Measurements from ENCODE around the gene RPTOR. TPM values are rescaled to one million over a fixed set of nuclear protein-coding genes. Genes with fewer than 3 reads are reported as not detected.
A peak's percentile ranks its signal among the peaks of the same experiment; 100 is the strongest.

The RPTOR gene
- total RNA-seq, 4 donors from 2014 or later: 19.0 to 48.3 (median 27.3) TPM

DNA sequence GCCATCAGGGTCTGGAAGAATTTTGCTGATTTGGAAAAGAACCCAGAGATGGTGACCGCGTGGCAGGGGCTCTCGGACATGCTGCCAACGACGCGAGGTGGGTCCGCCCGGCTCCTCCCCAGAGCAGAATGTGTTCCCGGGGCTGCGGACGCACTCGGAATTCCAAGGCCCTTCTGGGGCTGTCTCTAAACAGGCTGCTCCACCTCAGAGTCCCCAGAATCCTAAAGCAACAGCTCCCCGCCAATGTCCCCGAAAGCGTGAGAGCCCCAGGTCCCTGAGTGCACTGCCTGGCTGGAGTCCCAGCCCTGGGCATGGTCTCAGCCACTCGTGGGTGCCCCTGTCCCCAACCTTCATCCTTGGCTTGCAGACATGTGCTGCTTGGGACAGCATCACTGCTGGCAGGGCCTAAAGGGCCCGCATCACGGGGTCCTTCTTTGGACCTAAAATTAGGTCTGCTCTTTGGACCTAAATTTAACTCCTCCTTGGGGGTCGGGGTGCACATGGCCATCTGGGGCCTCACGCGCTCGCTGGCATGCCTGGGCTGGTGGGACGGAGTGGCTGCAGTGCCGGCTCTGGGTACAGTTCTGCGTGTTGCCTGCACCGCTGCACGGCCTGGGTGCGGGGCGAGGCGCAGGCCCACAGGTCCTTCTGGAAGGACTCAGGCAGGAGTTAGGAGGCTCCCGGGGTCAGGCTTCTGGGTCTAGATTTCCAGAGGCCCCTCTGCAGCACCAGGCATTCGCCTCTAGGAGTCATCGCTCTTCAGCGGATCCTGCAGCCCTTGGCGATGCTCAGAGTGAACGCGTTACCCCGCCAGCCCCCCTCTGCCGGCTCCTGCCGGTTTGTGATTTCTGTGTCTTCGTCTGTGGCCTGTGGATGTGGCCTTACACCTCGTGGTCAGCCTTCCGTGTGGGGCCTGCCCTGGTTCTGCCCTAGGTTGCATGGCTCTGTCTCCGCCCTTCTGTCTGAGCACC, 405.1 kb downstream of the RPTOR start:
- H3K4me3 ChIP-seq: no peak overlapping the region
- intact Hi-C loops (cut with DNase I; ENCODE audit: low total_unique reads): no loop called here
- H3K27me3 ChIP-seq: no peaks in the 10 kb centered on the region
- no peaks in the 10 kb centered on the region for H3K9me3 ChIP-seq
- no peak overlapping the region for H3K27ac ChIP-seq
- no peaks in the 10 kb centered on the region for H3K4me1 ChIP-seq
- no peak for TF ChIP-seq POLR2A (IDR thresholded peaks at IDR 0.05)
- TF ChIP-seq, protein P1, sequence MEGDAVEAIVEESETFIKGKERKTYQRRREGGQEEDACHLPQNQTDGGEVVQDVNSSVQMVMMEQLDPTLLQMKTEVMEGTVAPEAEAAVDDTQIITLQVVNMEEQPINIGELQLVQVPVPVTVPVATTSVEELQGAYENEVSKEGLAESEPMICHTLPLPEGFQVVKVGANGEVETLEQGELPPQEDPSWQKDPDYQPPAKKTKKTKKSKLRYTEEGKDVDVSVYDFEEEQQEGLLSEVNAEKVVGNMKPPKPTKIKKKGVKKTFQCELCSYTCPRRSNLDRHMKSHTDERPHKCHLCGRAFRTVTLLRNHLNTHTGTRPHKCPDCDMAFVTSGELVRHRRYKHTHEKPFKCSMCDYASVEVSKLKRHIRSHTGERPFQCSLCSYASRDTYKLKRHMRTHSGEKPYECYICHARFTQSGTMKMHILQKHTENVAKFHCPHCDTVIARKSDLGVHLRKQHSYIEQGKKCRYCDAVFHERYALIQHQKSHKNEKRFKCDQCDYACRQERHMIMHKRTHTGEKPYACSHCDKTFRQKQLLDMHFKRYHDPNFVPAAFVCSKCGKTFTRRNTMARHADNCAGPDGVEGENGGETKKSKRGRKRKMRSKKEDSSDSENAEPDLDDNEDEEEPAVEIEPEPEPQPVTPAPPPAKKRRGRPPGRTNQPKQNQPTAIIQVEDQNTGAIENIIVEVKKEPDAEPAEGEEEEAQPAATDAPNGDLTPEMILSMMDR (IDR thresholded peaks at IDR 0.05): peak in 1 of 4 experiments; percentile 4
- no peaks in the 10 kb centered on the region for H3K36me3 ChIP-seq
- DNase-seq: peak; percentile 10 to 16

DNA sequence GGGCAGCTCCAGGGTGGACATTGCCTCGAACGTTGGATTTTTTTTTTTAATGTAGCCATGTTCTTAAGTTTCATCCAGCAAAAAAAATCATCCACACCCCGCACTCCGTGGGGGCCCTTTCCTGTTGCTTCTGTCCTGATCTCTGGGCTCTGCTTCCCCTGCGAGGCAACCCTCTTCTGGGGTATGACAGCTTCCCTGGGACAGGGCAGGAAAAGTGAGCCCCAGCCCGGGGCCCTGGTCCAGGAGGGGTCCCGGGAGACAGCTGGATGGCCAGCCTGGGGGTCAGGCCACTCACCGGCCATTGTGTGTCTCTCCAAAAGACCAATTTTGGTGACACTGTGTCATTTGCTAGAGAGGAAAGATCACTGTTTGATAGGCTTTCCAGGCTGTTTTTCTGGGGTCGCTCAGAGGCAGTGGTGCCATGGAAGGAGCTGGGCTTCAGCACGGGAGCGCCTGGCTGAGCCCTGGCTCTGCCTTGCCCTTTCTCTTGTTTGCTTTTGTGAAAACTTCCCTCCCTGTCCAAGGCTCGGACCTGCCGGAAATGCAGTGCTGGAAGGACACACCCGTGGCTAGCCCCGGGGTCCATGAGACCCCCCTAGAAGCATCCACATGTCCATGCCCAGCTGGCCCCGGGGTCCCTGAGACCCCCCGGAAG, 406.0 kb downstream of the RPTOR start:
- DNase-seq: peak in 1 of 2 donors; percentile 8
- no peaks in the 10 kb centered on the region for H3K27me3 ChIP-seq
- intact Hi-C loops (cut with DNase I; ENCODE audit: low total_unique reads): no loop called here
- H3K27ac ChIP-seq: no peak overlapping the region
- H3K4me3 ChIP-seq: no peak overlapping the region
- TF ChIP-seq, protein P1 (IDR thresholded peaks at IDR 0.05): no peak
- no peak for TF ChIP-seq POLR2A (IDR thresholded peaks at IDR 0.05)
- no peaks in the 10 kb centered on the region for H3K4me1 ChIP-seq
- H3K36me3 ChIP-seq: no peaks in the 10 kb centered on the region
- no peaks in the 10 kb centered on the region for H3K9me3 ChIP-seq

DNA sequence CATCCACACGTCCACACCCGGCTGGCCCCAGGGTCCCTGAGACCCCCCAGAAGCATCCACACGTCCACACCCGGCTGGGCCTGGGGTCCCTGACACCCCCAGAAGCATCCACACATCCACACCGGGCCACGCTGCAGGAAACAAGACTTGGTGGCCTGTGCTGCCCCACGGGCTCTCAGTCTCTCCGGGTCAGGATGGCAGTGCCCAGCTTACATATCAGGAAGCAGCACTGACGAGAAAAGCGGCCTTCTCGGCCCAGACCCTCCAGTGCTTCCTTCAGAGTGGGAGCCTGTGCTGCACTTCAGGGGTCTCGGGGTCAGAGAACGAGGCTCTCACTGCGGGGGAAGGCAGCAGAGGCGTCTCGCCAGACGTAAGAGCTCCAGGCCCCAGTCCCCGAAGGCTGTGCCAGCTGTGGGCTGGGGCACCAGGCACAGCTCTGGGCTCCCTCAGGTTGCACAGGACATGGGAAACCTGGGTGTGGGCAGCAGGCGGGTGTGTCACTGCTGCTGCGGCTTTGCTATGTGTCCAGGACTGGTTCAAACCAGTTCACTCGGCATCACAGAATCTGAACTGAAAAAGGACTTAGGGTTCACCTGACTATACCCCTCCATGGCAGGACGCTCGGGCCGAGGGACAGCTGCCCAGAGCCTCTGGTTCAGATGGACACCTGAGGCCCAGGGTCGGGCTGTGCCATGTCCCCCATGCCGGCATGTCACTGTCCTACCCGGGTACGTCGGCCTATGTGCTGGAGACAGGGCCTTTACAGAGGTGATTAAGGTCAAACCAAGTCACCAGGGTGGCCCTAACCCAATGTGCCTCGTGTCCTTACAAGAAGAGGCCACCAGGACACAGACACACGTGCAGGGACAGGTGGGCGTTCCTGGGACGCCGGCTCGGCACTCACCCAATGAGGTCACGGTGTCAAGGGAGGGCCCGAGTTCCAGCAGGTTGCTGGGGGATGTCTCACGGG, 406.8 kb downstream of the RPTOR start:
- H3K27me3 ChIP-seq: no peaks in the 10 kb centered on the region
- no peaks in the 10 kb centered on the region for H3K36me3 ChIP-seq
- H3K4me3 ChIP-seq: no peak overlapping the region
- no peaks in the 10 kb centered on the region for H3K9me3 ChIP-seq
- DNase-seq: peak in 1 of 2 donors; percentile 11
- no peak overlapping the region for H3K27ac ChIP-seq
- intact Hi-C loops (cut with DNase I; ENCODE audit: low total_unique reads): no loop called here
- no peak for TF ChIP-seq POLR2A (IDR thresholded peaks at IDR 0.05)
- TF ChIP-seq, protein P1 (IDR thresholded peaks at IDR 0.05): no peak
- no peaks in the 10 kb centered on the region for H3K4me1 ChIP-seq

DNA sequence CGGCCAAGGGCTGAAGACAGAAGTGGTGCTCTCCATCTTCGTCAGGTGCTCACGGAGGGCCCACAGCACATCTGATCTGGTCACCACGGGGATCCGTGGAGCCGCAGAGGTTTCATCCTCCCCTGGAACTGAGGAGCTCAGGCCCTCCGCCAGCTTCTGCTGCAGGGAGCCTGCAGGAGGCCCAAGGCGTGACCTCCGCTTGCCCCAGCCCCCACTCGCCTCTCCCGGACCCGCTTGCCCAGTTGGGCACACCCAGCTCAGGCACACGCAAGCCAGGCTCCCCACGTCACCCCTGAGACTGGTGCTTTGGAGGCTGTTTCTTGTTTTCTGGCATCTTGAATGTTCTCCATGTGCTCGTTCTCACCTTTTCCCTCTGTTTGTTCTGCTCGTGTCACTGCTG, 407.7 kb downstream of the RPTOR start:
- Histone ChIP-seq H3K27me3 (no peaks in the 10 kb centered on the region), H3K36me3 (no peaks in the 10 kb centered on the region), H3K4me3 (no peak overlapping the region), H3K9me3 (no peaks in the 10 kb centered on the region), H3K4me1 (no peaks in the 10 kb centered on the region), H3K27ac (no peak overlapping the region)
- DNase-seq: peak in 1 of 2 donors; percentile 13
- intact Hi-C loops (cut with DNase I; ENCODE audit: low total_unique reads): no loop called here
- TF ChIP-seq POLR2A (IDR thresholded peaks at IDR 0.05): no peak
- TF ChIP-seq, protein P1 (IDR thresholded peaks at IDR 0.05): no peak
